HepG2 (cell line): Measurements from ENCODE around the gene TEX53. TPM values are rescaled to one million over a fixed set of nuclear protein-coding genes. Genes with fewer than 3 reads are reported as not detected.
A peak's percentile ranks its signal among the peaks of the same experiment; 100 is the strongest.

Experiments
- AGO1 ChIP-seq: fragments of 200-400 bp; formaldehyde crosslinking; IDR thresholded peaks from 2 replicates; pipeline ENCODE4 v1.6.1; 2017; ENCODE audit warnings: mild to moderate bottlenecking, low read depth, low read length, moderate library complexity; ENCODE audit not compliant: poor library complexity, severe bottlenecking
- ATF7-NPFF ChIP-seq: sonication (generic); formaldehyde crosslinking; IDR thresholded peaks from 2 replicates; pipeline ENCODE4 v1.8.1; 2023; ENCODE audit warnings: mild to moderate bottlenecking, low read depth, missing genetic modification reagents, moderate library complexity
- FOXA3 ChIP-seq: IDR thresholded peaks from 2 replicates; pipeline ENCODE4 v1.6.1; 2016; ENCODE audit warnings: missing genetic modification reagents, missing compliant biosample characterization
- LCORL ChIP-seq, 2 experiments: fragments of 450-650 bp in 1 of 2; sonication (generic) in 1 of 2; formaldehyde crosslinking in 1 of 2; IDR thresholded peaks; 2 replicates each; pipeline versions ENCODE4 v1.5.0 to v1.6.1; 2017 to 2020; ENCODE audit warnings: antibody characterized with exemption in 1 of 2, missing genetic modification reagents in 1 of 2
- MAFF ChIP-seq: IDR thresholded peaks from 2 replicates; pipeline ENCODE4 v1.6.1; 2011; ENCODE audit warnings: low read depth, low read length, improper control_type of control experiment
- NCOA1 ChIP-seq: sonication (generic); formaldehyde crosslinking; IDR thresholded peaks from 2 replicates; pipeline ENCODE4 v1.9.0; 2021; ENCODE audit warnings: missing genetic modification reagents
- PHB2 ChIP-seq: fragments of 450-650 bp; IDR thresholded peaks from 2 replicates; pipeline ENCODE4 v1.6.1; 2018; ENCODE audit not compliant: partially characterized antibody
- SMAD1 ChIP-seq: sonication (generic); formaldehyde crosslinking; IDR thresholded peaks from 2 replicates; pipeline ENCODE4 v1.4.0; 2020; ENCODE audit warnings: missing genetic modification reagents, low read depth, mild to moderate bottlenecking, borderline replicate concordance
- ZFY ChIP-seq: sonication (generic); formaldehyde crosslinking; IDR thresholded peaks from 2 replicates; pipeline ENCODE4 v1.4.0; 2020; ENCODE audit warnings: missing genetic modification reagents
- ZNF501 ChIP-seq: sonication (generic); formaldehyde crosslinking; IDR thresholded peaks from 2 replicates; pipeline ENCODE4 v1.5.1; 2020; ENCODE audit warnings: mild to moderate bottlenecking, moderate library complexity, missing genetic modification reagents
- ZNF569 ChIP-seq: sonication (generic); formaldehyde crosslinking; IDR thresholded peaks from 2 replicates; pipeline ENCODE4 v1.5.0; 2020; ENCODE audit warnings: mild to moderate bottlenecking, missing genetic modification reagents, moderate library complexity, borderline replicate concordance
- ZNF7 ChIP-seq: IDR thresholded peaks from 2 replicates; pipeline ENCODE4 v1.6.1; 2016; ENCODE audit warnings: missing biosample characterization, missing genetic modification reagents
- polyA plus RNA-seq, 8 experiments: library from polyadenylated mRNA; depleted of rRNA in 3 of 8; stranded (reverse) in 7 of 8; unstranded in 1 of 8; fragments of >200 nt; fragmentation: Illumina TruSeq in 4 of 8; extraction: Trizol in 4 of 8; gene quantifications; 2 replicates each; pipeline versions ENCODE4 v1.2.1 to v1.2.3, GENCODE V29; 2011 to 2016; ENCODE audit warnings: low read depth in 4 of 8, missing spikeins in 1 of 8, mixed read lengths in 1 of 8; ENCODE audit not compliant: insufficient read depth in 1 of 8
- total RNA-seq, 5 experiments: library from RNA; depleted of rRNA; stranded (reverse); fragments of >200 nt; fragmentation: Illumina TruSeq; extraction: Trizol; gene quantifications; 2 replicates each; pipeline ENCODE4 v1.2.3, GENCODE V29; 2016; ENCODE audit warnings: low read depth in 1 of 5
- TF ChIP-seq, protein P1 (sequence below): sonication (generic); formaldehyde crosslinking; IDR thresholded peaks from 2 replicates; pipeline ENCODE4 v1.4.0; 2020; ENCODE audit warnings: low read depth, mild to moderate bottlenecking, missing genetic modification reagents
- TF ChIP-seq, protein P2 (sequence below): sonication (generic); formaldehyde crosslinking; IDR thresholded peaks from 2 replicates; pipeline ENCODE4 v1.8.0; 2022; ENCODE audit warnings: mild to moderate bottlenecking, missing genetic modification reagents, borderline replicate concordance
- TF ChIP-seq, protein P3 (sequence below): sonication (generic); formaldehyde crosslinking; IDR thresholded peaks from 2 replicates; pipeline ENCODE4 v1.5.1; 2020; ENCODE audit warnings: mild to moderate bottlenecking, missing genetic modification reagents, borderline replicate concordance
- TF ChIP-seq, protein P4 (sequence below): sonication (generic); formaldehyde crosslinking; IDR thresholded peaks from 2 replicates; pipeline ENCODE4 v1.5.1; 2020; ENCODE audit warnings: missing genetic modification reagents, mild to moderate bottlenecking, borderline replicate concordance

The TEX53 gene
- total and polyA plus RNA-seq, 2 of the 13 experiments (the other 11 are each of a cell fraction or from before 2014, with no cell fraction given) = not detected

DNA sequence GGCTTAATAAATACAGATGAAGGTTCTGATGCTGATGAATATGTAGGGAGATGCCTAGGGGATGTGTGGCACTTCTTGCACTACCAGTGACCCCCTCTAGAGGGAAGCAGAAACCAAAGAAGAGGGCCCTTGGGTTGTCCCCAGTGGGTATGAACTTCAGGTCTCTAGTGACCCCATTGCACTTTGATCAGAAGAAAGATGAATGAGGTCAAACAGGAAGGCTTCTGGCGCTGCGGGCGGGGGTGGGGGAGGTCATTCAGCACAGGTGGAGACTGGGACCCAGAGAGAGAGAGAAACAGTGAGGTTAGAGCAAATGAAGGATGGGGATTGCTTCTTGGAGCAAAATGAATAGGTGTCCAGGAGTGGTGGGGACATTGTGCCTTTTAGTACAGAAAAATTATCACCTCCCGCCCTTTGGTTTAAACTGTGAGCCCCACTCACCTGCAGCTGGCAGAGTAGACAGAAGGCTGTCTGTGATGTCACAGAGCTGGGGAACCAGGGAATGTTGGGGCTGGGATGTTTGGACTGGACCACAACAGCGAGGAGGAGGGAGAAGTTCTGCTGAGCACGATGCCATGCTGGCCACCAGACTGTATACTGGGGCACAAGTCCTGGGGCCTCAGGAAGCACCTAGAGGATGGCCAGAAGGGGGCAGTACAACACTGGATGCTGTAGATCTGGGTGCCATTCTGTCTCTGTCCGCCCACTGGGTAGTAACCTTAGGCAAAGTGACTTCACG lies 24.2 kb upstream of the TEX53 start, which contains the start of gene TEX48 (continued):
- TF ChIP-seq, protein P1, sequence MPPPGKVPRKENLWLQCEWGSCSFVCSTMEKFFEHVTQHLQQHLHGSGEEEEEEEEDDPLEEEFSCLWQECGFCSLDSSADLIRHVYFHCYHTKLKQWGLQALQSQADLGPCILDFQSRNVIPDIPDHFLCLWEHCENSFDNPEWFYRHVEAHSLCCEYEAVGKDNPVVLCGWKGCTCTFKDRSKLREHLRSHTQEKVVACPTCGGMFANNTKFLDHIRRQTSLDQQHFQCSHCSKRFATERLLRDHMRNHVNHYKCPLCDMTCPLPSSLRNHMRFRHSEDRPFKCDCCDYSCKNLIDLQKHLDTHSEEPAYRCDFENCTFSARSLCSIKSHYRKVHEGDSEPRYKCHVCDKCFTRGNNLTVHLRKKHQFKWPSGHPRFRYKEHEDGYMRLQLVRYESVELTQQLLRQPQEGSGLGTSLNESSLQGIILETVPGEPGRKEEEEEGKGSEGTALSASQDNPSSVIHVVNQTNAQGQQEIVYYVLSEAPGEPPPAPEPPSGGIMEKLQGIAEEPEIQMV (CRISPR knock-in tag) = 0 out of 2 replicates have a peak, but pooled peaks have one; percentile 32
- TF ChIP-seq, protein P2, sequence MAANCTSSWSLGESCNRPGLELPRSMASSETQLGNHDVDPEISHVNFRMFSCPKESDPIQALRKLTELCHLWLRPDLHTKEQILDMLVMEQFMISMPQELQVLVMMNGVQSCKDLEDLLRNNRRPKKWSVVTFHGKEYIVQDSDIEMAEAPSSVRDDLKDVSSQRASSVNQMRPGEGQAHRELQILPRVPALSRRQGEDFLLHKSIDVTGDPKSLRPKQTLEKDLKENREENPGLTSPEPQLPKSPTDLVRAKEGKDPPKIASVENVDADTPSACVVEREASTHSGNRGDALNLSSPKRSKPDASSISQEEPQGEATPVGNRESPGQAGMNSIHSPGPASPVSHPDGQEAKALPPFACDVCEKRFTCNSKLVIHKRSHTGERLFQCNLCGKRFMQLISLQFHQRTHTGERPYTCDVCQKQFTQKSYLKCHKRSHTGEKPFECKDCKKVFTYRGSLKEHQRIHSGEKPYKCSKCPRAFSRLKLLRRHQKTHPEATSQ (CRISPR knock-in tag) = no peak
- TF ChIP-seq MAFF (0 out of 2 replicates have a peak, but pooled peaks have one; percentile 4), PHB2 (no peak), AGO1 (no peak), SMAD1 (CRISPR knock-in tag) (no peak), FOXA3 (no peak), ZNF501 (CRISPR knock-in tag) (peak; percentile 75), ZNF569 (no peak), NCOA1 (CRISPR knock-in tag) (no peak), ATF7-NPFF (CRISPR knock-in tag) (no peak), LCORL (IDR thresholded peaks at IDR 0.05) (no peak), LCORL (CRISPR knock-in tag; IDR thresholded peaks at IDR 0.05) (peak; percentile 54), ZFY (no peak), ZNF7 (CRISPR knock-in tag) (no peak)
- TF ChIP-seq, protein P3, sequence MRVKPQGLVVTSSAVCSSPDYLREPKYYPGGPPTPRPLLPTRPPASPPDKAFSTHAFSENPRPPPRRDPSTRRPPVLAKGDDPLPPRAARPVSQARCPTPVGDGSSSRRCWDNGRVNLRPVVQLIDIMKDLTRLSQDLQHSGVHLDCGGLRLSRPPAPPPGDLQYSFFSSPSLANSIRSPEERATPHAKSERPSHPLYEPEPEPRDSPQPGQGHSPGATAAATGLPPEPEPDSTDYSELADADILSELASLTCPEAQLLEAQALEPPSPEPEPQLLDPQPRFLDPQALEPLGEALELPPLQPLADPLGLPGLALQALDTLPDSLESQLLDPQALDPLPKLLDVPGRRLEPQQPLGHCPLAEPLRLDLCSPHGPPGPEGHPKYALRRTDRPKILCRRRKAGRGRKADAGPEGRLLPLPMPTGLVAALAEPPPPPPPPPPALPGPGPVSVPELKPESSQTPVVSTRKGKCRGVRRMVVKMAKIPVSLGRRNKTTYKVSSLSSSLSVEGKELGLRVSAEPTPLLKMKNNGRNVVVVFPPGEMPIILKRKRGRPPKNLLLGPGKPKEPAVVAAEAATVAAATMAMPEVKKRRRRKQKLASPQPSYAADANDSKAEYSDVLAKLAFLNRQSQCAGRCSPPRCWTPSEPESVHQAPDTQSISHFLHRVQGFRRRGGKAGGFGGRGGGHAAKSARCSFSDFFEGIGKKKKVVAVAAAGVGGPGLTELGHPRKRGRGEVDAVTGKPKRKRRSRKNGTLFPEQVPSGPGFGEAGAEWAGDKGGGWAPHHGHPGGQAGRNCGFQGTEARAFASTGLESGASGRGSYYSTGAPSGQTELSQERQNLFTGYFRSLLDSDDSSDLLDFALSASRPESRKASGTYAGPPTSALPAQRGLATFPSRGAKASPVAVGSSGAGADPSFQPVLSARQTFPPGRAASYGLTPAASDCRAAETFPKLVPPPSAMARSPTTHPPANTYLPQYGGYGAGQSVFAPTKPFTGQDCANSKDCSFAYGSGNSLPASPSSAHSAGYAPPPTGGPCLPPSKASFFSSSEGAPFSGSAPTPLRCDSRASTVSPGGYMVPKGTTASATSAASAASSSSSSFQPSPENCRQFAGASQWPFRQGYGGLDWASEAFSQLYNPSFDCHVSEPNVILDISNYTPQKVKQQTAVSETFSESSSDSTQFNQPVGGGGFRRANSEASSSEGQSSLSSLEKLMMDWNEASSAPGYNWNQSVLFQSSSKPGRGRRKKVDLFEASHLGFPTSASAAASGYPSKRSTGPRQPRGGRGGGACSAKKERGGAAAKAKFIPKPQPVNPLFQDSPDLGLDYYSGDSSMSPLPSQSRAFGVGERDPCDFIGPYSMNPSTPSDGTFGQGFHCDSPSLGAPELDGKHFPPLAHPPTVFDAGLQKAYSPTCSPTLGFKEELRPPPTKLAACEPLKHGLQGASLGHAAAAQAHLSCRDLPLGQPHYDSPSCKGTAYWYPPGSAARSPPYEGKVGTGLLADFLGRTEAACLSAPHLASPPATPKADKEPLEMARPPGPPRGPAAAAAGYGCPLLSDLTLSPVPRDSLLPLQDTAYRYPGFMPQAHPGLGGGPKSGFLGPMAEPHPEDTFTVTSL = 0 out of 2 replicates have a peak, but pooled peaks have one; percentile 51
- TF ChIP-seq, protein P4, sequence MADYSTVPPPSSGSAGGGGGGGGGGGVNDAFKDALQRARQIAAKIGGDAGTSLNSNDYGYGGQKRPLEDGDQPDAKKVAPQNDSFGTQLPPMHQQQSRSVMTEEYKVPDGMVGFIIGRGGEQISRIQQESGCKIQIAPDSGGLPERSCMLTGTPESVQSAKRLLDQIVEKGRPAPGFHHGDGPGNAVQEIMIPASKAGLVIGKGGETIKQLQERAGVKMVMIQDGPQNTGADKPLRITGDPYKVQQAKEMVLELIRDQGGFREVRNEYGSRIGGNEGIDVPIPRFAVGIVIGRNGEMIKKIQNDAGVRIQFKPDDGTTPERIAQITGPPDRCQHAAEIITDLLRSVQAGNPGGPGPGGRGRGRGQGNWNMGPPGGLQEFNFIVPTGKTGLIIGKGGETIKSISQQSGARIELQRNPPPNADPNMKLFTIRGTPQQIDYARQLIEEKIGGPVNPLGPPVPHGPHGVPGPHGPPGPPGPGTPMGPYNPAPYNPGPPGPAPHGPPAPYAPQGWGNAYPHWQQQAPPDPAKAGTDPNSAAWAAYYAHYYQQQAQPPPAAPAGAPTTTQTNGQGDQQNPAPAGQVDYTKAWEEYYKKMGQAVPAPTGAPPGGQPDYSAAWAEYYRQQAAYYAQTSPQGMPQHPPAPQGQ (CRISPR knock-in tag) = no peak
